HG03139 (cell line): Measurements from ENCODE around the gene SFT2D1.

Experiments used
- ATAC-seq: cut with Tn5 transposase; IDR thresholded peaks from one replicate; pipeline ENCODE4 v1.9.1; 2021; ENCODE audit not compliant: unreplicated experiment

Gene SFT2D1

DNA sequence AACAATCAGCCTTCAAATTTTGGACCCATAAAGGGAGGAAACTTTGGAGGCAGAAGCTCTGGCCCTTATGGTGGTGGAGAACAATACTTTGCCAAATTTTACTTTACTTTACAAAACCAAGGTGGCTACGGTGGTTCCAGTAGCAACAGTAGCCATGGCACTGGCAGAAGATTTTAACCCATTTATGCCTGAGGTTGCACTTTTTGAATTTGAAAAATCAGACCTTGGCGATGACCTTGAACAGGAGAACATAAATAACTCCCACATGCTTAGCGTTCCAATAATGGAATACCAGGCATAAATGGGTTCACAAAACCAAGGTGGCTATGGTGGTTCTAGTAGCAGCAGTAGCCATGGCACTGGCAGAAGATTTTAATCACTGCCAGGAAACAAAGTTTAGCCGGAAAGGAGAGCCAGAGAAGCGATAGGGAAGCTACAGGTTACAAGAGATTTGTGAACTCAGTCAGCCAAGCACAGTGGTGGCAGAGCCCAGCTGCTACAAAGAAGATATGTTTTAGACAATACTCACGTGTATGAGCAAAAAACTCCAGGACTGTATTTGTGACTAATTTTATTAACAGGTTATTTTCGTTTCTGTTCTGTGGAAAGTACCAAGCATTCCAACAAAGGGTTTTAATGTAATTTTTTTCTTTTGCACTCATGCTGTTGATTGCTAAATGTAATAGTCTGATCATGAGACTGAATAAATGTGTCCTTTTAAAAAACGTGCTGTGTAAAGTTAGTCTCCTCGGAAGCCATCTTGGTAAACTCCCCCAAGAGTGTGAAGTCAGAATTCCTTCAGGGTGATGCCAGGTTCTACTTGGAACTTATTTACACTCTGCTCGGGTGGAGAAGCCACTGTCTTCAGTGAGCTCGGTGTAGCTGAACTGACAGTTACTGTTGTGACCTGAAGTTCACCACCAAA lies 6.7 kb downstream of the SFT2D1 start:
- ATAC-seq: no peak

DNA sequence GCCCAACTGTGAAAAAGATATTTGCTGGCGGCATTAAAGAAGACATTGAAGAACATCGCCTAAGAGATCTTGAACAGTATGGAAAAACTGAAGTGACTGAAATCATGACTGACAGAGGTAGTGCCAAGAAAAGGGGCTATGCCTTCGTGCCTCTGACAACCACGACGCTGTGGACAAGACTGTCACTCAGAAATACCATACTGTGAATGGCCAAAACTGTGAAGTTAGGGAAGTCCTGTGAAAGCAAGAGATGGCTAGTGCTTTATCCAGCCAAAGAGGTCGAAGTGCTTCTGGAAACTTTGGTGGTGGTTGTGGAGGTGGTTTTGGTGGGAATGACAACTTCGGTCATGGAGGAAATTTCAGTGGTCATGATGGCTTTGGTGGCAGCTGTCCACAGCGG lies 7.5 kb downstream of the SFT2D1 start:
- no peak for ATAC-seq

DNA sequence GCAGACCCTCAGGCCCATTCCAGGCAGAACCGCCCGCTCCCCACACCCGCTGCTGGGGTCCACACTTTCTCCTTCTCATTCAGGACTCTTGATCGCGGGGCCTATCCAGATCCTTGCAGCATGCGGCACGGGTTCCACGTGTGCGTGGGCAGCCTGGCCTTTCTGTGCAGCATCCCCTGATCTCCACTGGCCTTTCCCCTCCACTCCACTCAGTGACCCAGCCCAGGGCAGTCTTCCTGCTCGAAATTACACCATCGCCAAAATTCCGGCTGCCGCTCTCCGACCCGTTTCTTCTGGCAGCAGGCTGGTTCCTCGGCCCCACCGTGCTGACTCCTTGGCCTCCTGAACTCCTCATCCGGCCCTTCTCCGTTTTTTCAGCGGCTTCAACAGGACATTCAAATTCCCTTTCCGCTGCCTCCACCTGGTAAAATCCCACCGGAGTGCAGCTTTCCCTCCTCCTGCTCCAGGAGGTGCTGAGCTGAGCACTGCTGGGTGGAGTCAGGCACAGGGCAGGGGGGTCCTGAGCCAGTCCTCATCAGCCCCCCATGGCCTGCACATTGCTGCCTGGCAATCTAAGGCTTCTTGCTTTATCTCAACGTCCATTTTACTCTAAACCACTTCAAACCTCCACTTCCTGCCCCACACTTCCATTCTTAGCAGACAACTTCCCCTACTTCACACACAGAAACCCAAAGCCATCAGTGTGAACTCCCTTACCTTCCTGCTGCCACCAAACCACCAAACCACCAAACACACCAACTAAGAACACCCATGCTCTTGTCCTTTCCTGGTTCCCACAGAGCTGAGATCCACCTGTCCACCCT lies 9.0 kb downstream of the SFT2D1 start:
- ATAC-seq: peak; percentile 80

DNA sequence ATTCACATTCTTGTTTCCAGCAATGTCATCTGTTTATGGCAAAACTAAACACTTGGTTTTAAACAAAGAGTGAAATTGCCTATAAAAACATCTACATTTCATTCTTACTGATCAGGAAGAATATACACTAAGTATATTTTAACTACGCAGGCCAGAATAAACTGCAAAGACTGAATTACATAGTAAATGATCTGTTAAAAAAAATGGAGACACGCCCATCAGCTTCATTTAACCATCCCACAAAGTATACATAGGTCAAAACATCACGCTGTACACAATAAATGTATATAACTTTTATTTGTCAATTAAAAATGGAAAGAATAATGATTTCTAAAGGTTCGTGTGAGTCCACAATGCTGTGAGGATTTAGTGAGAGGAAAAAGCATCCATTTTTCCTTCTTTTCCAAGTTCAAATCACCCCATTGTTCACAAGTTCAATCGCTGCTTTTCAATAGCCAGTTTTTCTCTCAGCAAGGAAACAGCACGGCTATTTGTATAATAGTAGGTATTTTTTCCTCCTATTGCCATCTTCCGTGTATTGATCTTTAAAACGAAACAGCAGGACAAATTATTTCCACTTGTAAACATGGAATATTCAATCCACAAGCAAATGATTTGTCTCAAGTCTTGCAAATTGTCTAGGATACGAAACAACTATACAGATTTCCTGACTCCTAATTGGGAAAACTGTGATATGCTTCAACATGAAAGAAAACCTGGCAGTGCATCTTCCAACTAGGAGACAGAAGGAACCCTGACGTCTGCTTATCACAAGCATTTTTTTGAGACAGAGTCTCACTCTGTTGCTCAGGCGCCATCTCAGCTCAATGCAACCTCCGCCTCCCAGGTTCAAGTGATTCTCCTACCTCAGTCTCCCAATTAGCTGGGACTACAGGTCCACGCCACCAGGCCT lies 10.6 kb downstream of the SFT2D1 start:
- ATAC-seq: no peak

DNA sequence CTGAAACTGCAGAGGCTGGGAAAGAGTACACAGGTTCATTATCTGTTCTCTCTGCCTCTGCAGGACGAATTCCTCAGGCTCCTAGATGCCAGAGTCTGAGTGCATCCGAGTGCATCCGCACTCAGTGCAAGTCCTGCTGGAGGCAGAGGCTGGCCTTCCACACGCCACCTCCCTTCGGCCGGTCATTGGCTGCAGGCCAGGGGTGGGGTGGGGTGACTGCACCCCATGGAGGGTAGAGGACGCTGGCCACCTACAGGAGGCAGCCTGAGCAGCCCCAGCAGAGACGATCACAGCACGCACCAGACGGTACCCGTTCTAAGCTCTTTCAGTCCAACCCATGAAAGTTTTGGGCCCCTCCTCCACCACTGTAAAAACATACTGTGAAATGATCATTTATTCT lies 11.7 kb downstream of the SFT2D1 start:
- no peak for ATAC-seq

DNA sequence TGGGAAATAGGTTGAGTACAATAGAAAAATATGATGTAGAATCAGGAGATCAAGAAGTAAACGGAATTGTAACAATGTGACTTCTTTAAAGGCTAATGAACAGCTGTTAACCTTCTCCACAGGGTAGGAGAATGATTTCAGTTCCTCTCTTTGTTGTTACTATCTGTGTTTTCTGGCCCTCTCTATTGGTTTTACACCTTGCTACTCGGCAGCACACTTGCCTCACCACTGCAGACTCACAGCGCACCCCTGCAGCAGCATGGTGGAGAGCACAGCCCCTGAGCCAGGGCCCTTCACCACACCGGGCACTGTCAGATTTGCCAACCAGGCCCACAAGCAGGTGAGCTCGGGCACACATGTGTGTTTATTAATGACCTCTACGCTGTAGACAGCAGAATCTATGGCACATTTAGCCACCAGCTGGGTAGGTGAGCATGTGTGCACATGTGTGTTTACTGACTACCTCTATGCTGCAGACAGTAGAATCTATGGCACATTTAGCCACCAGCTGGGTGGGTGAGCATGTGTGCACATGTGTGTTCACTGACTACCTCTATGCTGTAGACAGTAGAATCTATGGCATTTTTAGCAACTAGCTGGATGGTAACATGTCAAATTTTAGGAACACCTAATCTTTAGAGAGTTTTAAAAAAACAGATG lies 16.8 kb downstream of the SFT2D1 start:
- peak; percentile 76 for ATAC-seq

DNA sequence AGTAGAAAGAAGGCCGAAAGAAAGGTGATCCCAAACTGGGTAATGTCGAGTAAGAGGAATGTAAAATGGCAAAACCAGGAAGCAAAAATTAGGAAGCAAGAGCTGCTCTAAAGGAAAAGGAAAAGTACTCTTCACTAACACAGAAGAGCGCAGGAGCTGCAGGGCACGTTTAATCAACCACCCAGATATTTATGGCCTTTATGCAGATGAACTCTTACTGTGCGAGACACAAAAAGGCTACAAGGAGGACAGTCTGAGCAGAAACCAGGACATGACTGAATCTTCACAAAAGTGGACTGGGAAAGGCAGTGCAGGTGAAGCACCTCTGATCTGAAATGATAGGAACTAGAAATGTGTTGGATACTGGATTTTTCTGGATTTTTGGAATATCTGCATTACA lies 18.9 kb downstream of the SFT2D1 start:
- ATAC-seq: no peak

DNA sequence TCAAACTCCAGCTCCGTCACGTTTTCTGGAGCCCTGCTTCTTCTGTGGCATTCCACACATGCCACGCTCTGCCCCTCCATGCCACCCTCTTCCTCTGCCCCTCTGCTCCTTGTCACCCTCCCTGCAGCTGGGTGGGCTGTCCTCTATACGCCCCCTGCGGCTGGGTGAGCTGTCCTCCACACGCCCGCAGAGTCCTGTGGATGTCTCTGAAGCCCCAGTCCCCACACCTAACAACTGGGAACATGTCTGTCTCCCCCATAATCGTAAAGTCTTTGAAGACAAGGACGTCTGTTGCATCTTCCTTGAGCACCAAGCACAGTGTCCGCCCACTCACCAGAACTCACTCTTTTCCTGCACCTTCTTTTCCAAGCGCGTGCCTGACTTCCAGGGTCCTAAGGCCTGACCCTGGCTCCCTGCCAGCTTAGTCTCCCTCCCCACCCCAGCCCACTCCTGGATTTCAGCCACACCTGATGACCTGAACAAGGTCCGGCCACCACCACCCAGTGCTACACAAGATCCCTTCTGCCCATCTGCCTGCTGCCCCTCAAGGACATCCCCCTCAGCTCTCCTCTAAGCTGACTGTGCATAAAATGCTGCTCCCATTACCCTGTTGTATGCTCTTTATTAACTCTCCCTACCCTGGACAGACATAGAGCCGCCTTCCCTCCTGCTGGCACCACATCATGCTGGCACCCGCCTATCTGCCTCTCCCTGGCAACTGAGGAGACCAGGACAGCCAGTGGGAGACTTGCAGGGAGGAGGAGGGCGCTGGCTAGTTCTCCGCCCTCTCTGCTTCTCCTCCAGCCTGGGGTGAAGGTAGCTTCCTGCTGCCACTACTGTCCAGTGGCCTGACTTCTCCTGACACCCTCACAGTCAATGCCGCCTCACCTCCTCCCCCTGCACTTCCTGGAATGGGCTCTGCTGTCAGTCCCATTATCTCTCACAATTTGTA lies 23.4 kb downstream of the SFT2D1 start:
- ATAC-seq: no peak

DNA sequence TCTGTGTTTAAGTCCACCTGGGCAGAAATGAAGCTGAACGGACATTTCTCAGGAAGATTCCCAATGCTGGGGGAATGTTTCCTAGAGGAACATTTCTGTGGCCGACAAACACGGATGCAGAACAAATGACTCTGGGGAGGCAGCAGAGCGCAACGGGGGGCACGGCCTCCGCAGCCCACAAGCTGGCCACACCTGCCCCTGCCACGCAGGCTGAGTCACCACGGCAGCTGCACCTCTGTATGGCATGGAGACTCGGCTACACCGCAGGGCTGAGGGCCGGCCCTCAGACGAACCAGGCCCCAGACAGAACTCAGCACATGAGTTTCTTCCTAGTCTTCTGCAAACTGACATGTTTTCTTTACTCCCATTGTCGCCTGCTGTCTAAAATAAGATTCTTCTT lies 24.1 kb downstream of the SFT2D1 start:
- no peak for ATAC-seq

DNA sequence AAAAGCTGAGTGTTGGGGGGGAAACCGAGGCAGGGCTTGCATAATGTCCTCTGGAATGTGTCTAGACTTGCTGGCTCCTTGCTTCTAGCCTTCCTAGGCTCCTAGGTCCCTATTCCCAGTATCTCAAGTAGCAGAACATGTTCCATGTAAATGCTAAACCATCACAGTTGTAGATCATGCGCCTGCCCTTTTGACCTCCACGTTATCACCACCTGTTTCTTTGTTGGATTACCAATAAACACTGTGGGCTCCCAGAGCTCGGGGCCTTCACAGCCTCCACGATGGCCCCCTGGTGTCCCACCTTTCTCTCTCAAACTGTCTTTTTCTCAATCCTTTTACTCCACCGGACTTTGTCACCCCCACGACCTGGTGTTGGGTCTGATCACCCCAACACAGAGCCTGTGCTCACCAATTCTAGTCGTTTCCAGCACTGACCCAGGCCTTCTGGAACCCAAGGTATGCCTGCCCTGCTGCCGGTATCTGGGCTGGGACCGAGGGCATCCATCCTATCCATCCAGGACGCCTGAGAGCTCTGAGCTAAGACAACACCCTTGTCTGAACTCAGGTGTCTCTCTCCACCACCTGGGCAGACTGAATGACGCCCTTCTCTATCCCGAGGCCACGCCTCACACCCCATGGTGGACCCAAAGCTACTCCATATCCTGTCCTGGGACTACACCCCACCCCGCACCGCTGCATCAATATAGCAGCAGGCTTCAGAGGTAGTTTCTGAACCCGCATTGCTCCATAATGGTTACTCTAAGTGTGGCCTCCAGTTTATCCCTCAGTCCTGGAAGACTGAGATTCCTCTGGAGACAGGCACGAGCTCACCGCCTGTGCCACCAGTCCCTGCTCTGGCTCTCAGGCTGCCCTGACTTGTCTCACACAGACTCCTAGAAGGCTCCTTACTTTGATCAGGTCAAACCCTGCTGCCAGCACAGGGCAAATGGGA lies 24.8 kb downstream of the SFT2D1 start:
- no peak for ATAC-seq

DNA sequence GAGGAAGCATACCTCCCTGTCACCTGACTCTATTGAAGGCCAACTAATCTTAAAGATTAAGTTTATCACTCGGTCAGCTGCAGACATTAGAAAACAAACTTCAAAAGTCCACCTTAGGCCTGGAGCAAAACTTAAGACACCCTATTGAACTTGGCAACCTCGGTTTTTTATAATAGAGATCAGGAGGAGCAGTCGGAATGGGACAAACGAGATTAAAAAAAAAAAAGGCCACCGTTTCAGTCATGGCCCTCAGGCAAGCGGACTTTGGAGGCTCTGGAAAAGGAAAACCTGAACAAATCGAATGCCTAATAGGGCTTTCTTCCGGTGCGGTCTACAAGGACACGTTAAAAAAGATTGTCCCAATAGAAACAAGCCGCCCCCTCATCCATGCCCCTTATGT lies 26.9 kb downstream of the SFT2D1 start:
- no peak for ATAC-seq

DNA sequence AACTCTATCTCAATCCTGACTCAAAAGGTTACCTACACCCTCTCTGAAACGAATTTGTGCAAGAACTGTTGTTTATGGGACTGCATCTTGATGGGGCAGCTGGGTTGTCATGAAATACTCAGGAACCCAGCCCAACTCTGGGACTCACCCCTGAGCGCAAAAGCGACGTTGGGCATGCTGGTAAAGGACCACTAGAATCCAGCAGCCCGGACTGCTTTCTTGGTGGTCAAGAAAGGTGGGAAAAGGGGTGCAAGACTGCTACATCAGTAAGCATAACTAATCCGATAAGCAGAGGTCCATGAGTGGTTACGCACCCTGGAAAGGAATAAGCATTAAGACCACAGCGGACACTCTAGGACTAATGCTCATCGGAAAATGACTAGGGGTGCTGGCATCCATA lies 27.9 kb downstream of the SFT2D1 start:
- ATAC-seq: no peak

DNA sequence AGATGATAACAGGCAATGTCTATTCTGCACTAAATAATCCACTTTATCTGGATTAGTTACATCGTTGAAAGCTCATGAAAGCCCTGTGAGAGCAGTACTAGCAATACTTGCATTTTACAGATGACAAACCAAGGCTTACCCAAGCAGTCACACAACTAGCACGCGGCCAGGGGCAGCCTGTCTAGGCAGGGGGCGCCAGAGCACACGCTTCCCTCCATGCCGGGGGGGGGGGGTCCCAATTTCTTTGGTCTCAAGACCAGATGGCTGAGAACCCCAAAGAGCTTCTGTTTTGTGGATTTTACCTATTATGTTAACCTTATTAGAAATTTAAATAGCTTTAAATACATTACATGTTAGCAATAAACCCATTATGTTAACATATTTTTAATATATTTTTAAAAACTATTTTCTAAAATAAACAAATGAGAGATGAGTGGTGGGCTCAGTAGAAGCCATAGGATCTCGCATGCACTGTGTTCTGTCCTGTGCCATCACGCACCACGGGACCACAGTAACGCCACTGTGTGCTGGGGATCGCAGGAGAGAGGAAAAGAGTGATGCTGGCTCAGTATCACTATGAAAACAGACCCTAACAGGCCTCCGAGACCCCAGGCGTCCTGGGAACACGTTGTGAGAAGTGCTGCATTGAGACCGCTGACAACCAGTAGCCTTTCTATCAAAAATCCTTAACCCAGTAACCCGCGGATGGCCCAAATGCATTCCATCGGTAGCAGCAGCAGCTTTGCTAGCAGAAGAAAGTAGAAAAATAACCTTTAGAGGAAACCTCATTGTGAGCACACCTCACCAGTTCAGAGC lies 28.9 kb downstream of the SFT2D1 start:
- peak; percentile 73 for ATAC-seq

DNA sequence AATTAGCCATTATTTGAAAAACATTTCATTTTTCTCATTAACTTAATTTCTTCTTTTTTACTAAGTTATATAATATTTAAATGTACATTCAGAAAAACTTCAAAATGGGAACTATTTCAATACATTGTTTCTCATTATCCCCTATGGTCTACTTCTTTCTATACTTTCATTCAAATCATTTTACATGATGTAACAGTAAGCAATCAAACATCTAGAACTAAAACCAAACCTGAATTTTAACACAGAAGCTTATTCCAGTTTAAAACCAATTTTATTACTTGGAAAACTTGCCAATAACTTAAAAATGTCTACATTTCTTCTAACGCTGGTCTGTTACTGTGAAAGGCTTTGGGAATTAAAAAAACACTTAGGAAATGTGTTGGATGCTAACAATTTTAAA lies 29.5 kb downstream of the SFT2D1 start:
- ATAC-seq: no peak

DNA sequence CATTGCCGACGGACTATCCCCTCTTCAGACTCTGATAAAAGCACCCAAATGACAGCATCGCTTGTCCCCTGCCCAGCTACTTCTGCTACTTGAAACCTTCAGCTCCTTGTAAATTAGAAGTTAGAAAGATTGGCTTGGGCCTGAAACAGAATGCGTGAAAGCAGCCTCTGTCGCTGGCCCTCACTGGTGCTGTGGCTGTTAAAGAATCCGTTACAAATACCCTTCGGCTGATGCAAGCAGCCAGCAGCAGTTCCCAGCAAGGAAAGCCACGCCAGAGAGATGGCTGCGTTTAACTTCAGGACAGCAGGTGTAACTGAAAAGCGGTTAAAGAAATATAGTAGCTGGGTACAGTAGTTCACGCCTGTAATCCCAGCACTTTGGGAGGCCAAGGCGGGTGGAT lies 31.7 kb downstream of the SFT2D1 start:
- no peak for ATAC-seq

DNA sequence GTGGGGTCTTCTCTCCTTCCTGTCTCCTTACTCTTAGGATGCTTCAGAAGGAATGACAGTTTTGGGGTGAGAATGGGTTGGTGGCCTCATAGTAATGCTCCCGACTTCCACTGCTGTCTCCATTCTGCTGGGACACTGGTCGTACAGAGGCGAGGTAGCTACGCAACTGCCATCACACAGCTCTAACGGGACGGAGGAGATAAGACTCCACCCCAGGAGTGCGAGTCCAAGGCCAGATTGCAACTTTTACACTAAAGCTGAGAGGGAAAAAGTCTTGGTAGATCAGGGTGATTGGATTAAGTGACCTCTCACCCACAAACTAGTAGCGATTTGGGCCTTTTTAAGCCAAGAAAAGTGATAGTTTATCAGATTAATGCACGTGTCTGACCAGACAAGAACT lies 32.4 kb downstream of the SFT2D1 start:
- ATAC-seq: no peak

DNA sequence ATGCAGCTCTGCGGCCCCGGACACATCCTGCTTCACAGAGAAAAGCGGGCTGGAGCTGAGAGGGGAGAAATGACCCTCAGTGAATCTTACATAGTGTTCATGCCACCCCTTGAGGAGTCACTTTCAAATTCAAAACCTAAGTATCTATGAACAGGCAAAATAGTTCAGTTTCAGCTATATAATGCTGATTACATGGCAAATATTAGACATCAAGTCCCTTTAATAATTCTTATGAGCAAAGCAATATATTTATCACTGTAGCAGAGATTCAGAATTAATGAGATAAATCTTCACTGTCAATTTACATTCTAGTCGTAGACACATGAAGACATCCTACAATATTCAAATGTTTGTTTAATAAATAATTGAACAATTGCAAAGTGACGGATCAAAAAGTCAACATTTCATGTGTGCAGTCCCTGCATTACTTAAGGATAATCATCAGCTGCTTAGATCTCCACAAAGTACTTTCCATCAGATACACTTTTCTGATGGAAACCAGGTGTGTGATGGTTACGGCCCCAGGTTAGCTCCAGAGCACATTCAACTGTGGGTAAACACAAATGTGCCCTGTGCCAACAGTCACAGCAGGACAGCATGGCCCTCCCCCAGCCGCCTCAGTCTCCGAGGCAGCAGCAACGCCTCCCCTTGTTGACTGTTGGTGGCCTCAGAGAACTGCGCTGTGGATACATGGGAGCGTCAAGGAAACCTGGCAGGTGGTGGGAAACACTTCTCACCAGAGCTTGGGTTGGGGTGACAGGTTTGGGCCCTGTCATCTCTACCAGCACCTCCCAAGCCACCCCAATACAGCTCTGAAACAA lies 33.4 kb downstream of the SFT2D1 start:
- ATAC-seq: no peak
